ENCODE data around the gene METTL9.

The METTL9 gene

DNA sequence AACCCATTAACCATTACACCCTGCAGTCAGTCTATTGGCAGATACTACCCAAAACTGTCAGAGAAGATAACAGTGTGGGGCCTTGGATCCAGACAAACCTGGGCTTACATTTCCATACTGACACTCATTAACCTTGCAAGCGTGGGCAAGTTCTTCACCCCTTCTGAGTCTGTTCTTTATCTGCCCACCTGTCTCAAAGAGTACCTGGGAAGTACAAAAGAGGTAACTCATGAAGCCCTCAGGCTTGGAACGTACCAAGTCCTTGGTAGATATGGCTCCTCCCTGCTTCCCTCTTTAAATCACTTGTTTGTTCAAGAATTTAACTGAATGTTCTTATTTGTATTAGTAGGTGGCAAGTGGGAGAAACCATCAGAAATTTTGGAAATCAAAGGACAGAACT is 55.5 kb downstream of the METTL9 start:
- TF ChIP-seq POLR2AphosphoS5 (IDR thresholded peaks at IDR 0.05; ENCODE audit: low read depth, low read length) = no peak

DNA sequence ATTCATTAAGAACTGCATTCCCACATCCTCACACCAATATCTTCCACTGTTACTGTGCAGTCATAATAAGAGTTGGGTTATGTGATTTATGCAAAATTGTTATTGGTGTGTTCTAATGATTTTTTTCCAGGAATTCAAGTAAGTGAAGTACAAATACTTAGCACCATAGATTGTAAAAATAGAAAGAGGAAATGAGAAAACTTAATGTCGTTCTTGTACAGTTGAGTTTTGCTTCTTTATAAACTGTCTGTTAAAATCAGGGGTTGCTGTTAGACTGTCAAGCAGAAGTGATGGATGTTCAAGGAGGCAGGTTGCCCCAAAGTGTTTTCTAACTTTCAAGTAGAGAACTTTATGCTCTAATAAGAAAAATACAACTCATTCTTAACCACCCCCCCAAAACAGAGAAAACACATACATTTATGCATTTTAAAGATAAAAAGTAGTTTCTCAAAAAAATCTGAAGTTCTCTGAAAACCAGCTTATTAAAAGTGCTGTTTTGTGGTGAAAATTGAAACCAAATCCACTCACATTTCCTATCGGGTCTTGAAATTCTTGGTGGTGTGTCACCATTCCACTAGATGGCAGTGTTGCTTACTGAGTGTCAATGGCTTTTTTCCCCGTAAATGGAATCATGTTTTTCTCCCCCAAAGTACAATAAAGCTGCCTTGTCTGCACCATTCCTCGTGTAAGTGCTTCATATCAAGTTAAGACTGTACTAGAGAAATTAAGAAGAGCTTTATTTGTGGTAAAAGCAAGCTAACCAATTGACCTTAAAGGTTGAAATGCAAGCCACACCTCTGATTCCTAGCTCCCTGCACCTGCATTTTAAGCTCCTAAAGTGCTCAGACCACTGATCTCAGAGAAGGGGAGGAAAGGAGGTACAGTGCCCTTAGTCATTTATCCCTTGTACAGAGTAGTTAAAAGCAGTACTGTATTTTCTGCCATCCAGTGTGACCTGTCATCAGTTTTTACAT is 57.7 kb downstream of the METTL9 start:
- TF ChIP-seq FOXP2 (optimal IDR thresholded peaks at IDR 0.05; ENCODE audit: borderline replicate concordance, extremely low read depth, extremely low read length, insufficient read depth) = no peak
- no peak for TF ChIP-seq POLR2AphosphoS5 (IDR thresholded peaks at IDR 0.05; ENCODE audit: low read depth, low read length)

DNA sequence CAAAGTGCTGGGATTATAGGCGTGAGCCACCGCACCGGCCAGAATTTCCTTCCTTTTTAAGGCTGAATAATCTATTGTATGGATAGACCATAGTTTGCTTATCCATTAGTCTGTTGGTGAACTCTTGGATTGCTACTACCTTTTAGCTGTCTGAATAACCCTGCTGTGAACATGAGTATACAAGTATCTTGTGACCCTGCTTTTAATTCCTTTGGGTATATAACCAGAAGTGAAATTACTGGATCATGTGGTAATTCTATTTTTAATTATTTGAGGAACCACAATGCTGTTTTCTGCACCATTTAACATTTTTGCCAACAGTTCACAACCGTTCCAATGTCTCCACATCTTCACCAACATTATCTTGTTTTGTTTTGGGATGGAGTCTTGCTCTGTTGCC is 59.7 kb downstream of the METTL9 start:
- TF ChIP-seq, protein P1, sequence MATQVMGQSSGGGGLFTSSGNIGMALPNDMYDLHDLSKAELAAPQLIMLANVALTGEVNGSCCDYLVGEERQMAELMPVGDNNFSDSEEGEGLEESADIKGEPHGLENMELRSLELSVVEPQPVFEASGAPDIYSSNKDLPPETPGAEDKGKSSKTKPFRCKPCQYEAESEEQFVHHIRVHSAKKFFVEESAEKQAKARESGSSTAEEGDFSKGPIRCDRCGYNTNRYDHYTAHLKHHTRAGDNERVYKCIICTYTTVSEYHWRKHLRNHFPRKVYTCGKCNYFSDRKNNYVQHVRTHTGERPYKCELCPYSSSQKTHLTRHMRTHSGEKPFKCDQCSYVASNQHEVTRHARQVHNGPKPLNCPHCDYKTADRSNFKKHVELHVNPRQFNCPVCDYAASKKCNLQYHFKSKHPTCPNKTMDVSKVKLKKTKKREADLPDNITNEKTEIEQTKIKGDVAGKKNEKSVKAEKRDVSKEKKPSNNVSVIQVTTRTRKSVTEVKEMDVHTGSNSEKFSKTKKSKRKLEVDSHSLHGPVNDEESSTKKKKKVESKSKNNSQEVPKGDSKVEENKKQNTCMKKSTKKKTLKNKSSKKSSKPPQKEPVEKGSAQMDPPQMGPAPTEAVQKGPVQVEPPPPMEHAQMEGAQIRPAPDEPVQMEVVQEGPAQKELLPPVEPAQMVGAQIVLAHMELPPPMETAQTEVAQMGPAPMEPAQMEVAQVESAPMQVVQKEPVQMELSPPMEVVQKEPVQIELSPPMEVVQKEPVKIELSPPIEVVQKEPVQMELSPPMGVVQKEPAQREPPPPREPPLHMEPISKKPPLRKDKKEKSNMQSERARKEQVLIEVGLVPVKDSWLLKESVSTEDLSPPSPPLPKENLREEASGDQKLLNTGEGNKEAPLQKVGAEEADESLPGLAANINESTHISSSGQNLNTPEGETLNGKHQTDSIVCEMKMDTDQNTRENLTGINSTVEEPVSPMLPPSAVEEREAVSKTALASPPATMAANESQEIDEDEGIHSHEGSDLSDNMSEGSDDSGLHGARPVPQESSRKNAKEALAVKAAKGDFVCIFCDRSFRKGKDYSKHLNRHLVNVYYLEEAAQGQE (IDR thresholded peaks at IDR 0.05; ENCODE audit: insufficient read depth in 1 of 2, low read depth in 2 of 2, low read length in 2 of 2) = no peak
- no peak for TF ChIP-seq SIN3A (IDR thresholded peaks at IDR 0.05; ENCODE audit: borderline replicate concordance, insufficient read depth, low read length)
- TF ChIP-seq TAF1 (IDR thresholded peaks at IDR 0.05; ENCODE audit: borderline replicate concordance, insufficient read depth, low read length) = no peak
- TF ChIP-seq POLR2AphosphoS5 (IDR thresholded peaks at IDR 0.05; ENCODE audit: low read depth, low read length) = no peak
- no peak for TF ChIP-seq FOXP2 (optimal IDR thresholded peaks at IDR 0.05; ENCODE audit: borderline replicate concordance, extremely low read depth, extremely low read length, insufficient read depth)

DNA sequence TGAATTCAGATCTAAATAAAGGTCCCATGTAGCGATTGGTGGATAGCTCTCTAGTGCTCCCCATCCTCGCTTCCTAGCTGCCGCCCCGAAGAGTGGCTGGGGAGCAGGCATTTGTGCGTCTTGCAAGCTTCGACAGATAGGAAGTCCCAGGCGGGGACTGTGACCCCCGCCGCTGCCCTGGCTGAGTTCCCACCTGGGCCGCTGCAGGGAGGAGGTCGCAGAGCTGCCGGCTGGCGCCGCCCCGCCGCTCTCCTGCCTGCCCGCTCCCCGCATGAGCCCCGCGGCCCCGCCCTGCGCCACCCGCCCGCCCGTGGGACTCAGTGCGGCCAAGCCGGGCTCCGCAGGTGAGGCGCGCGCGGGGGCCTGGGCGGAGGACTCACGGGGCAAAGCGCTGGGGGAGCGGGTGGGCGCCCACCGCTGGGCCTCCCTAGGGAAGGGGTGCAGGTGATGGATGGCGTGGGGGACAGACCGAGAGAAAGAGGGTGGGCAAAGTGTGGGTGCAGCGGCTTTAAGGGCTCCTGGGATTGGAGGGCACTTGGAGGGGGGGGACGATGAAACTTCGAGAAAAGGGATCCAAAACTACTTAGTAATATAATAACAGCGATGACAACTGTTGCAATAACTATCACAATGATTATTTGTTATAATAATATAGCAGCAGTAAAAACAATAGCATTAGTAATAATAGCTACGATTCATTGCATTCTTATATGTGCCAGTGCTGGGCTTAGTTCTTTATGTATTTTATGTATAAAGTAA is 64.7 kb downstream of the METTL9 start, which contains the start of gene OTOA:
Gene OTOA (plus strand): TSS at position 80 of the 759 bp plus-strand sequence. CDS start 14,547 bp downstream, outside the sequence.
- TF ChIP-seq TAF1 (IDR thresholded peaks at IDR 0.05; ENCODE audit: borderline replicate concordance, insufficient read depth, low read length) = no peak
- TF ChIP-seq POLR2AphosphoS5 (IDR thresholded peaks at IDR 0.05; ENCODE audit: low read depth, low read length) = no peak
- TF ChIP-seq, protein P1 (IDR thresholded peaks at IDR 0.05; ENCODE audit: insufficient read depth in 1 of 2, low read depth in 2 of 2, low read length in 2 of 2) = no peak
- TF ChIP-seq FOXP2 (optimal IDR thresholded peaks at IDR 0.05; ENCODE audit: borderline replicate concordance, extremely low read depth, extremely low read length, insufficient read depth) = no peak
- no peak for TF ChIP-seq SIN3A (IDR thresholded peaks at IDR 0.05; ENCODE audit: borderline replicate concordance, insufficient read depth, low read length)

DNA sequence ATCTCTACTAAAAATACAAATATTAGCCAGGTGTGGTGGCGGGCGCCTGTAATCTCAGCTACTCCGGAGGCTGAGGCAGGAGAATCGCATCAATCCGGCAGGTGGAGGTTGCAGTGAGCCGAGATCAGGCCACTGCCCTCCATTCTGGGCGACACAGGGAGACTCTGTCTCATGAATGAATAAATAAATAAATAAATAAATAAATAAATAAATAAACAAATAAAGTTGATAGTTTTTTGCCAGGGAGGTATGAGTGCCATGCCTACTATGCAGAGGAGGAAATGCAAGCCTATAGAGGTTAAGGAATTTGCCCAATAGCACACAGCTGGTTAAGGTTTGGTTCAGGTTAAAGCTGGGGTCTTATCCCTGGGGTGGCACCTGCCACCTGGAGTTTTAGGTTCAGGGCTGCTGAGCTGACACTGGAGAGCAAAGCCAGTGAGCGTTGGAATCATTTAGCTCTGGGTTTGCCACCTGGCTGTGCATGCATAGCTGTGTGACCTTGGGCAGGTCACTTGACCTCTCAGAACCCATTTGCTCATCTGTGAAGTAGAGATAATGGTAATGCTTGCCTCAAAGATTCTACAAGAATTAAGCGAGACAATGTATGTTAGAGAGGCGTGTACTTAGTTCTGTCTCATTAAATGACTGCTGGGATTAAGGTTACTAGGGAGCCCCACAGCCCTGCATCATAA is 65.6 kb downstream of the METTL9 start:
- TF ChIP-seq POLR2AphosphoS5 (IDR thresholded peaks at IDR 0.05; ENCODE audit: low read depth, low read length) = no peak
- TF ChIP-seq SIN3A (IDR thresholded peaks at IDR 0.05; ENCODE audit: borderline replicate concordance, insufficient read depth, low read length) = no peak
- no peak for TF ChIP-seq FOXP2 (optimal IDR thresholded peaks at IDR 0.05; ENCODE audit: borderline replicate concordance, extremely low read depth, extremely low read length, insufficient read depth)

DNA sequence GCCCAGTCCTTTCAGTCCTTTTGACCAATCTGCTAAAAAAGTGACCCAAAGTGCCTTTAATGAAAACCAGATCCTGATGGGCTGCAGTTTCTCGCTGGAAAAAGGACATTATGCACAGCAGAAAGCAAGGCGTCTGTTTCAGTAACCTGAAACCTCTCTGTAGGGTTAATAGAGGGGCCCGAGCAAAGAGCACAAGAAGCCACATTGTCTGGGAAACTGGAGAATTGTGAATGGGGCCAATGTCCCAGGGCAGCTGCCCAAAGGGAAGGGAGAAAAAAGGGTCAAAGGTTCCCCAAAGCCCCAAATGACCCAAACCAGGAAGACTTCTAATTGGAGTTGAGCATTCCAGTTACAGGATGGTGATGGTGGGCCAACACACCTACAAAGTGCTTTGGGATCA is 67.4 kb downstream of the METTL9 start:
- TF ChIP-seq, protein P1 (IDR thresholded peaks at IDR 0.05; ENCODE audit: insufficient read depth in 1 of 2, low read depth in 2 of 2, low read length in 2 of 2) = no peak
- TF ChIP-seq FOXP2 (optimal IDR thresholded peaks at IDR 0.05; ENCODE audit: borderline replicate concordance, extremely low read depth, extremely low read length, insufficient read depth) = no peak

All from PFSK-1 (cell line).